ENCODE measurements around the gene TRPC6.
"Not testable (repeated sequence)": the region's sequence is repeated elsewhere in the genome, so short reads cannot be mapped to it uniquely, and the experiment has no call there.

Gene TRPC6

GRCh38 chr11:101487775-101488174, 96.0 kb downstream of the TRPC6 start:
- DNase-seq (ENCODE audit: insufficient read length, low spot score) (no peak), FAIRE-seq (no peak)
- TF ChIP-seq POLR2A (IDR thresholded peaks at IDR 0.05; ENCODE audit: low read depth, low read length) = no peak

GRCh38 chr11:101482556-101483124, 101.2 kb downstream of the TRPC6 start:
- TF ChIP-seq POLR2A (IDR thresholded peaks at IDR 0.05; ENCODE audit: low read depth, low read length) = no peak
- no peak for DNase-seq (ENCODE audit: insufficient read length, low spot score)
- FAIRE-seq = no peak

GRCh38 chr11:101478587-101479369, 105.0 kb downstream of the TRPC6 start:
- FAIRE-seq (no peak), DNase-seq (ENCODE audit: insufficient read length, low spot score) (no peak)
- TF ChIP-seq POLR2A (IDR thresholded peaks at IDR 0.05; ENCODE audit: low read depth, low read length) = no peak

- FAIRE-seq (no peak), DNase-seq (ENCODE audit: insufficient read length, low spot score) (no peak)
- TF ChIP-seq POLR2A (IDR thresholded peaks at IDR 0.05; ENCODE audit: low read depth, low read length) = no peak
Observed at GRCh38 chr11:101477926-101478325, 105.9 kb downstream of the TRPC6 start.

- no peak for TF ChIP-seq POLR2A (IDR thresholded peaks at IDR 0.05; ENCODE audit: low read depth, low read length)
- FAIRE-seq (no peak), DNase-seq (ENCODE audit: insufficient read length, low spot score) (no peak)
Observed at GRCh38 chr11:101476191-101476590, 107.6 kb downstream of the TRPC6 start.

- no peak for DNase-seq (ENCODE audit: insufficient read length, low spot score)
- no peak for FAIRE-seq
- TF ChIP-seq POLR2A (IDR thresholded peaks at IDR 0.05; ENCODE audit: low read depth, low read length) = no peak
Observed at GRCh38 chr11:101475699-101476098, 108.1 kb downstream of the TRPC6 start.

- TF ChIP-seq POLR2A (IDR thresholded peaks at IDR 0.05; ENCODE audit: low read depth, low read length) = no peak
- DNase-seq (ENCODE audit: insufficient read length, low spot score) (no peak), FAIRE-seq (no peak)
Observed at GRCh38 chr11:101474666-101475065, 109.1 kb downstream of the TRPC6 start.

- FAIRE-seq (no peak), DNase-seq (ENCODE audit: insufficient read length, low spot score) (peak; percentile 7)
- TF ChIP-seq POLR2A (IDR thresholded peaks at IDR 0.05; ENCODE audit: low read depth, low read length) = no peak
Observed at GRCh38 chr11:101470881-101471520, 112.8 kb downstream of the TRPC6 start.

- TF ChIP-seq POLR2A (IDR thresholded peaks at IDR 0.05; ENCODE audit: low read depth, low read length) = no peak
- DNase-seq (ENCODE audit: insufficient read length, low spot score) = no peak
- no peak for FAIRE-seq
Observed at GRCh38 chr11:101470419-101470818, 113.4 kb downstream of the TRPC6 start.

GRCh38 chr11:101466352-101466751, 117.5 kb downstream of the TRPC6 start:
- no peak for TF ChIP-seq POLR2A (IDR thresholded peaks at IDR 0.05; ENCODE audit: low read depth, low read length)
- FAIRE-seq (no peak), DNase-seq (ENCODE audit: insufficient read length, low spot score) (no peak)

GRCh38 chr11:101464388-101464787, 119.4 kb downstream of the TRPC6 start:
- DNase-seq (ENCODE audit: insufficient read length, low spot score); FAIRE-seq: not testable (repeated sequence)

- TF ChIP-seq POLR2A (IDR thresholded peaks at IDR 0.05; ENCODE audit: low read depth, low read length) = no peak
- DNase-seq (ENCODE audit: insufficient read length, low spot score) = no peak
- FAIRE-seq = no peak
Observed at GRCh38 chr11:101459020-101459419, 124.8 kb downstream of the TRPC6 start.

- no peak for TF ChIP-seq POLR2A (IDR thresholded peaks at IDR 0.05; ENCODE audit: low read depth, low read length)
- DNase-seq (ENCODE audit: insufficient read length, low spot score) (no peak), FAIRE-seq (no peak)
Observed at GRCh38 chr11:101458161-101458560, 125.6 kb downstream of the TRPC6 start.

GRCh38 chr11:101456812-101457211, 127.0 kb downstream of the TRPC6 start:
- no peak for FAIRE-seq
- no peak for TF ChIP-seq POLR2A (IDR thresholded peaks at IDR 0.05; ENCODE audit: low read depth, low read length)
- no peak for DNase-seq (ENCODE audit: insufficient read length, low spot score)

GRCh38 chr11:101453682-101454081, 130.1 kb downstream of the TRPC6 start:
- DNase-seq (ENCODE audit: insufficient read length, low spot score) (no peak), FAIRE-seq (no peak)
- no peak for TF ChIP-seq POLR2A (IDR thresholded peaks at IDR 0.05; ENCODE audit: low read depth, low read length)
